Measurements from ENCODE around the gene SDHB. TPM values are rescaled to one million over a fixed set of nuclear protein-coding genes. Genes with fewer than 3 reads are reported as not detected.
"Not testable (repeated sequence)": the region's sequence is repeated elsewhere in the genome, so short reads cannot be mapped to it uniquely, and the experiment has no call there.

Gene SDHB
- polyA plus RNA-seq, 1 of the 3 experiments (the other 2 are of a cell fraction) = 128 TPM

DNA sequence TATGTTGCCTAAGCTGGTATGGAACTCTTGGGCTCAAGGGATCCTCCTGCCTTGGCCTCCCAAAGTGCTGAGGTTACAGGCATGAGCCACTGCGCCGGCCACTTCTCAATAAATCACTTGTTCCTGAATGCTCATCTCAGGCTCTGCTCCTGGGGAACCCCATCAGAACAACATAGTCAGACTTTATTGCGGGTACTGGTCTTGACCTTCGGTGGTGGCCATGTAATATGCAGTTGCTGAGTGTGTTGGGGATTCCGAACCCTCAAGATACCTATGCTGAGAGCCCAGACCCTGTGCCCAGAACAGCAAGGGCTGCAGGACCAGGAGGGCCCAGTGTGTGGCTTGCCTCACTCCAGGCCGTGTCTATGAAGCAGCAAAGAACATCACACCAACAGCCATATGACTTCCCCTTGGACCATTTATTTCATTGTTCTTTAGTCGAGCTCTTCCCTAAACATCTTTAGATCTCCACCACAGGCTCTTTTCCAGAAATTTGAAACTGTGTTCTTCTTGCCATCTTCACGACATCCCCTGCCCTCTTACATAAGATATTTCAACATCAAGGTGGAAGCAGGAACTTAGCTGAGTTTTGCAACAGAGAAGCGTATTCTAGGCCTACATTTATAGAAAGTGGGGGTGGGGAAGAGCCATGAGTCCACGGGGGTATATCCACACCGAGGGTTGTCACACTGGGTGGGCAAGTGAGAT is 12.7 kb upstream of the SDHB start:
- no peaks in the 10 kb centered on the region for H4K20me1 ChIP-seq (ENCODE audit: insufficient read depth)
- no peak overlapping the region for H3K4me2 ChIP-seq
- H3K4me3 ChIP-seq (ENCODE audit: low read depth in 2 of 2, low read length in 1 of 2) = no peak overlapping the region
- H2AFZ ChIP-seq (ENCODE audit: low read depth) = no peak overlapping the region
- no peaks in the 10 kb centered on the region for H3K9me3 ChIP-seq
- no peak overlapping the region for H3K27ac ChIP-seq (ENCODE audit: low read depth in 2 of 2, low read length in 1 of 2)
- no peaks in the 10 kb centered on the region for H3K79me2 ChIP-seq (ENCODE audit: insufficient read depth)
- H3K36me3 ChIP-seq (replicated peaks in 1 of 2; ENCODE audit: control insufficient read depth in 1 of 2, insufficient read depth in 2 of 2, low read length in 1 of 2) = no peaks in the 10 kb centered on the region
- 42% methylated on average over 6 of the region's 11 CpGs for WGBS (ENCODE audit: low lambda C conversion rate)
- H3K27me3 ChIP-seq (ENCODE audit: insufficient read depth) = no peaks in the 10 kb centered on the region
- ChIA-PET CTCF (interaction anchor here (1.7 kb wide), 1 partner anchor 171 kb away, joined by 5 read pairs; no protein-coding TSS in a partner anchor), POLR2A (no interaction called here)
- no peaks in the 10 kb centered on the region for H3K4me1 ChIP-seq (ENCODE audit: control insufficient read depth in 1 of 2, insufficient read depth in 2 of 2, low read depth in 1 of 2, low read length in 1 of 2)
- no peak overlapping the region for H3K9ac ChIP-seq
- H3K9me2 ChIP-seq = no peaks in the 10 kb centered on the region
- TF ChIP-seq EZH2phosphoT487 (IDR thresholded peaks at IDR 0.05; ENCODE audit: borderline replicate concordance, low read depth) = no peak
- TF ChIP-seq CHD2 (IDR thresholded peaks at IDR 0.05; ENCODE audit: low read length, partially characterized antibody) = no peak
- no peak for TF ChIP-seq GABPA (IDR thresholded peaks at IDR 0.05; ENCODE audit: low read depth)
- no peak for DNase-seq
- peaks cover 14% of the 10 kb centered on the region for H3F3A ChIP-seq (replicated peaks; ENCODE audit: insufficient read depth)

DNA sequence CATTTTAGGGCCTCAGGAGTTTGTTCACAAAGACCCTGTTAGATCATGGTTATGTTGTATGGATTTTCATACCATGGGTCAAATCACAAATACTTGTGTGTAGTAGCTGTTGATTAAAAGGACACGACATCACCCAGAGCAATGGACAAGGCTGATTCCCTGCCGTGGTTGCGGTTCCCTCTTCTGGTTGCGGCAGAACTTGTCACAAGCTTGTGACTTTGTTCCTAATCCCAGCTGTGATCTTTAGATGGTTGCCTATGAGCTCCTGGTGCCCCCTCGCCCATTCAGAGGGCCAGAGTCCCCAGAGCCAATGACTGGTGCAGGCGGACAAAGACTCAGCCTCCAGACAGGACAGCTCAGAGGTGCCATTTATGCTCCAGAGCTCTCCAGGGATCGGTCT is 11.8 kb upstream of the SDHB start:
- WGBS (ENCODE audit: low lambda C conversion rate) = 50% methylated on average over 5 of the region's 7 CpGs
- no peaks in the 10 kb centered on the region for H4K20me1 ChIP-seq (ENCODE audit: insufficient read depth)
- H3K9ac ChIP-seq = no peak overlapping the region
- no peaks in the 10 kb centered on the region for H3K79me2 ChIP-seq (ENCODE audit: insufficient read depth)
- no peaks in the 10 kb centered on the region for H3K9me2 ChIP-seq
- no peak overlapping the region for H3K27ac ChIP-seq (ENCODE audit: low read depth in 2 of 2, low read length in 1 of 2)
- H3F3A ChIP-seq (replicated peaks; ENCODE audit: insufficient read depth) = peaks cover 14% of the 10 kb centered on the region
- no peak overlapping the region for H3K4me2 ChIP-seq
- no peak for DNase-seq
- H3K4me3 ChIP-seq (ENCODE audit: low read depth in 2 of 2, low read length in 1 of 2) = no peak overlapping the region
- TF ChIP-seq FOSL2 (IDR thresholded peaks at IDR 0.05; ENCODE audit: borderline replicate concordance, low read depth) (no peak), NRF1 (IDR thresholded peaks at IDR 0.05; ENCODE audit: low read depth, low read length) (no peak), FOXM1 (IDR thresholded peaks at IDR 0.05; ENCODE audit: low read depth) (no peak), RFX5 (IDR thresholded peaks at IDR 0.05; ENCODE audit: low read length) (no peak), GATA2 (CRISPR knock-in tag; IDR thresholded peaks at IDR 0.05) (no peak), ELF1 (IDR thresholded peaks at IDR 0.05) (no peak), GABPA (IDR thresholded peaks at IDR 0.05; ENCODE audit: low read depth) (no peak), TCF12 (IDR thresholded peaks at IDR 0.05) (no peak)
- TF ChIP-seq, protein P1, sequence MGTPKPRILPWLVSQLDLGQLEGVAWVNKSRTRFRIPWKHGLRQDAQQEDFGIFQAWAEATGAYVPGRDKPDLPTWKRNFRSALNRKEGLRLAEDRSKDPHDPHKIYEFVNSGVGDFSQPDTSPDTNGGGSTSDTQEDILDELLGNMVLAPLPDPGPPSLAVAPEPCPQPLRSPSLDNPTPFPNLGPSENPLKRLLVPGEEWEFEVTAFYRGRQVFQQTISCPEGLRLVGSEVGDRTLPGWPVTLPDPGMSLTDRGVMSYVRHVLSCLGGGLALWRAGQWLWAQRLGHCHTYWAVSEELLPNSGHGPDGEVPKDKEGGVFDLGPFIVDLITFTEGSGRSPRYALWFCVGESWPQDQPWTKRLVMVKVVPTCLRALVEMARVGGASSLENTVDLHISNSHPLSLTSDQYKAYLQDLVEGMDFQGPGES (IDR thresholded peaks at IDR 0.05; ENCODE audit: low read depth, low read length) = no peak
- TF ChIP-seq, protein P2, sequence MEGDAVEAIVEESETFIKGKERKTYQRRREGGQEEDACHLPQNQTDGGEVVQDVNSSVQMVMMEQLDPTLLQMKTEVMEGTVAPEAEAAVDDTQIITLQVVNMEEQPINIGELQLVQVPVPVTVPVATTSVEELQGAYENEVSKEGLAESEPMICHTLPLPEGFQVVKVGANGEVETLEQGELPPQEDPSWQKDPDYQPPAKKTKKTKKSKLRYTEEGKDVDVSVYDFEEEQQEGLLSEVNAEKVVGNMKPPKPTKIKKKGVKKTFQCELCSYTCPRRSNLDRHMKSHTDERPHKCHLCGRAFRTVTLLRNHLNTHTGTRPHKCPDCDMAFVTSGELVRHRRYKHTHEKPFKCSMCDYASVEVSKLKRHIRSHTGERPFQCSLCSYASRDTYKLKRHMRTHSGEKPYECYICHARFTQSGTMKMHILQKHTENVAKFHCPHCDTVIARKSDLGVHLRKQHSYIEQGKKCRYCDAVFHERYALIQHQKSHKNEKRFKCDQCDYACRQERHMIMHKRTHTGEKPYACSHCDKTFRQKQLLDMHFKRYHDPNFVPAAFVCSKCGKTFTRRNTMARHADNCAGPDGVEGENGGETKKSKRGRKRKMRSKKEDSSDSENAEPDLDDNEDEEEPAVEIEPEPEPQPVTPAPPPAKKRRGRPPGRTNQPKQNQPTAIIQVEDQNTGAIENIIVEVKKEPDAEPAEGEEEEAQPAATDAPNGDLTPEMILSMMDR (IDR thresholded peaks at IDR 0.05) = no peak
- TF ChIP-seq, protein P3, sequence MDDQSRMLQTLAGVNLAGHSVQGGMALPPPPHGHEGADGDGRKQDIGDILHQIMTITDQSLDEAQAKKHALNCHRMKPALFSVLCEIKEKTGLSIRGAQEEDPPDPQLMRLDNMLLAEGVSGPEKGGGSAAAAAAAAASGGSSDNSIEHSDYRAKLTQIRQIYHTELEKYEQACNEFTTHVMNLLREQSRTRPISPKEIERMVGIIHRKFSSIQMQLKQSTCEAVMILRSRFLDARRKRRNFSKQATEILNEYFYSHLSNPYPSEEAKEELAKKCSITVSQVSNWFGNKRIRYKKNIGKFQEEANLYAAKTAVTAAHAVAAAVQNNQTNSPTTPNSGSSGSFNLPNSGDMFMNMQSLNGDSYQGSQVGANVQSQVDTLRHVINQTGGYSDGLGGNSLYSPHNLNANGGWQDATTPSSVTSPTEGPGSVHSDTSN (IDR thresholded peaks at IDR 0.05) = no peak
- TF ChIP-seq, protein P4, sequence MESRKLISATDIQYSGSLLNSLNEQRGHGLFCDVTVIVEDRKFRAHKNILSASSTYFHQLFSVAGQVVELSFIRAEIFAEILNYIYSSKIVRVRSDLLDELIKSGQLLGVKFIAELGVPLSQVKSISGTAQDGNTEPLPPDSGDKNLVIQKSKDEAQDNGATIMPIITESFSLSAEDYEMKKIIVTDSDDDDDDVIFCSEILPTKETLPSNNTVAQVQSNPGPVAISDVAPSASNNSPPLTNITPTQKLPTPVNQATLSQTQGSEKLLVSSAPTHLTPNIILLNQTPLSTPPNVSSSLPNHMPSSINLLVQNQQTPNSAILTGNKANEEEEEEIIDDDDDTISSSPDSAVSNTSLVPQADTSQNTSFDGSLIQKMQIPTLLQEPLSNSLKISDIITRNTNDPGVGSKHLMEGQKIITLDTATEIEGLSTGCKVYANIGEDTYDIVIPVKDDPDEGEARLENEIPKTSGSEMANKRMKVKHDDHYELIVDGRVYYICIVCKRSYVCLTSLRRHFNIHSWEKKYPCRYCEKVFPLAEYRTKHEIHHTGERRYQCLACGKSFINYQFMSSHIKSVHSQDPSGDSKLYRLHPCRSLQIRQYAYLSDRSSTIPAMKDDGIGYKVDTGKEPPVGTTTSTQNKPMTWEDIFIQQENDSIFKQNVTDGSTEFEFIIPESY (IDR thresholded peaks at IDR 0.05; ENCODE audit: borderline replicate concordance, low read depth) = no peak
- H3K9me3 ChIP-seq = no peaks in the 10 kb centered on the region
- H3K36me3 ChIP-seq (replicated peaks in 1 of 2; ENCODE audit: control insufficient read depth in 1 of 2, insufficient read depth in 2 of 2, low read length in 1 of 2) = no peaks in the 10 kb centered on the region
- ChIA-PET POLR2A (no interaction called here), CTCF (interaction anchor here (1.7 kb wide), 1 partner anchor 172 kb away, joined by 5 read pairs; no protein-coding TSS in a partner anchor)
- H3K4me1 ChIP-seq (ENCODE audit: control insufficient read depth in 1 of 2, insufficient read depth in 2 of 2, low read depth in 1 of 2, low read length in 1 of 2) = no peaks in the 10 kb centered on the region
- no peak overlapping the region for H2AFZ ChIP-seq (ENCODE audit: low read depth)
- H3K27me3 ChIP-seq (ENCODE audit: insufficient read depth) = no peaks in the 10 kb centered on the region

DNA sequence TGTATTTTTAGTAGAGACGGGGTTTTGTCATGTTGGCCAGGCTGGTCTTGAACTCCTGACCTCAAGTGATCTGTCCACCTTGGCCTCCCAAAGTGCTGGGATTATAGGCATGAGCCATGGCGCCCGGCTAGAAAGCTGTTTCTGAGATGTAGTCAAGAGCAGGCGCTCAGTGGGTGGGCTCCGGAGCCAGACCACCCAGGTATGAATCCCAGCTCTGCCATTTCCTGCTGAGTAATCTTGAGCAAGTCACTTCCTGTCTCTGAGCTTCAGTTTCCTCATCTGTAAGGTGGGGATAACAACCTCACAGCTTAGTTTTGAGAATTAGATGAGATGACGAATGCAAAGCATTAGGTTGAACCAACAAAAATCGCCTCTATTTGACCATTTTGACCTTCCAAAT is 8.9 kb upstream of the SDHB start:
- not testable (repeated sequence) for H3K27me3 ChIP-seq (ENCODE audit: insufficient read depth); H3K9me3 ChIP-seq; DNase-seq; H3K4me2 ChIP-seq; H3K36me3 ChIP-seq (replicated peaks in 1 of 2; ENCODE audit: control insufficient read depth in 1 of 2, insufficient read depth in 2 of 2, low read length in 1 of 2); H3K79me2 ChIP-seq (ENCODE audit: insufficient read depth); H3K4me3 ChIP-seq (ENCODE audit: low read depth in 2 of 2, low read length in 1 of 2); H2AFZ ChIP-seq (ENCODE audit: low read depth); H3K27ac ChIP-seq (ENCODE audit: low read depth in 2 of 2, low read length in 1 of 2); H4K20me1 ChIP-seq (ENCODE audit: insufficient read depth); H3K4me1 ChIP-seq (ENCODE audit: control insufficient read depth in 1 of 2, insufficient read depth in 2 of 2, low read depth in 1 of 2, low read length in 1 of 2); H3K9me2 ChIP-seq; H3K9ac ChIP-seq
- H3F3A ChIP-seq (replicated peaks; ENCODE audit: insufficient read depth) = peaks cover 14% of the 10 kb centered on the region
- ChIA-PET POLR2A (interaction anchor here (0.6 kb wide), 1 partner anchor 11 kb away, joined by 3 read pairs; no protein-coding TSS in a partner anchor), CTCF (interaction anchor here (1.4 to 2.7 kb wide), 4 partner anchors 63 to 343 kb away, joined by 5 to 10 read pairs (median 10); no protein-coding TSS in a partner anchor)
- WGBS (ENCODE audit: low lambda C conversion rate) = 67% methylated on average over 7 of the region's 7 CpGs
